HCT116 (cell line): ENCODE data around the gene FAM110A. TPM values are rescaled to one million over a fixed set of nuclear protein-coding genes. Genes with fewer than 3 reads are reported as not detected.

Experiments
- ATAC-seq: fragments of 200-7000 bp; cut with Tn5 transposase; 2 replicates; pipeline ENCODE4 v1.9.1; 2020; ENCODE audit warnings: mild to moderate bottlenecking, moderate library complexity
- BruUV-seq: library from RNA; stranded (reverse); fragments of 400-500 nt; replicated peaks from 2 replicates; lab custom pipeline; 2021; lab: Mats Ljungman, UMichigan
- CTCF ChIA-PET: fragments of 300-600 bp; sonication (Branson Sonifier 250); formaldehyde crosslinking; loops from one replicate; lab custom pipeline; 2021; ENCODE audit warnings: antibody characterized with exemption; lab: Charles Lee
- POLR2A ChIA-PET: fragments of 300-600, 350-600 bp; sonication (Branson Sonifier 250); formaldehyde crosslinking; loops from one replicate; lab custom pipeline; 2021; ENCODE audit warnings: antibody characterized with exemption; lab: Charles Lee
- RAD21 ChIA-PET, 2 experiments: fragments of 300-600 bp; sonication (Branson Sonifier 250); formaldehyde crosslinking; loops; one replicate each; lab custom pipeline; 2023; ENCODE audit warnings: low total read pairs in 2 of 2; ENCODE audit not compliant: uncharacterized antibody in 2 of 2, unreplicated experiment in 2 of 2, low non-redundant PET in 1 of 2; lab: Charles Lee
- DNase-seq: peaks from one replicate; pipeline ENCODE4 v3.0.0-alpha.2; 2010; ENCODE audit warnings: low read depth, low spot score
- H2AFZ ChIP-seq: fragments of 200-600 bp; shearing (Covaris generic), sonication (generic); 2 replicates; pipeline ENCODE4 v1.6.1; 2017; ENCODE audit warnings: low read depth, mixed run types, mixed read lengths, antibody characterized with exemption, low read length; ENCODE audit not compliant: poor library complexity, severe bottlenecking
- H3K27ac ChIP-seq: 2 replicates; pipeline ENCODE4 v1.5.1; 2012; ENCODE audit warnings: low read depth, low read length
- H3K27me3 ChIP-seq: fragments of 200-600 bp; sonication (generic); 2 replicates; pipeline ENCODE4 v1.6.1; 2016; ENCODE audit warnings: mixed run types, low read length, mixed read lengths; ENCODE audit not compliant: insufficient read depth
- H3K36me3 ChIP-seq, 2 experiments: fragments of 200-500 bp in 1 of 2; fragments of 200-600 bp in 1 of 2; sonication (Bioruptor generic) in 1 of 2; sonication (generic) in 1 of 2; 2 replicates each; pipeline versions ENCODE4 v1.5.1 to v1.6.1; 2014 to 2016; ENCODE audit warnings: low read length in 2 of 2, inconsistent platforms in 1 of 2, mixed read lengths in 1 of 2, mixed run types in 1 of 2; ENCODE audit not compliant: insufficient read depth in 2 of 2, control insufficient read depth in 1 of 2
- H3K4me1 ChIP-seq, 2 experiments: fragments of 200-600 bp in 1 of 2; sonication (generic) in 1 of 2; 2 replicates each; pipeline versions ENCODE4 v1.5.1 to v1.6.1; 2012 to 2017; ENCODE audit warnings: low read length in 2 of 2, inconsistent platforms in 1 of 2, mild to moderate bottlenecking in 1 of 2, mixed read lengths in 1 of 2, mixed run types in 1 of 2, moderate library complexity in 1 of 2; ENCODE audit not compliant: insufficient read depth in 2 of 2, control insufficient read depth in 1 of 2
- H3K4me2 ChIP-seq: fragments of 200-600 bp; sonication (generic); 2 replicates; pipeline ENCODE4 v1.6.1; 2017; ENCODE audit warnings: mixed run types, low read length, mixed read lengths
- H3K4me3 ChIP-seq, 2 experiments: fragments of 200-600 bp in 1 of 2; sonication (generic) in 1 of 2; replicated peaks in 1 of 2; 2 replicates each; pipeline ENCODE4 v1.5.1; 2011 to 2016; ENCODE audit warnings: low read length in 2 of 2, control low read depth in 1 of 2, low read depth in 1 of 2, mild to moderate bottlenecking in 1 of 2, mixed read lengths in 1 of 2, mixed run types in 1 of 2
- H3K79me2 ChIP-seq: fragments of 200-600 bp; sonication (generic); 2 replicates; pipeline ENCODE4 v1.6.1; 2017; ENCODE audit warnings: mild to moderate bottlenecking, mixed run types, low read length, moderate library complexity, mixed read lengths; ENCODE audit not compliant: insufficient read depth
- H3K9ac ChIP-seq: fragments of 200-600 bp; sonication (generic); 2 replicates; pipeline ENCODE4 v1.6.1; 2016; ENCODE audit warnings: low read length, mixed read lengths
- H3K9me2 ChIP-seq: fragments of 200-600 bp; sonication (generic), shearing (Covaris generic); 2 replicates; pipeline ENCODE4 v1.6.1; 2017; ENCODE audit warnings: mixed run types, mild to moderate bottlenecking, moderate library complexity; ENCODE audit not compliant: insufficient read depth
- H3K9me3 ChIP-seq, 2 experiments: fragments of 200-500 bp in 1 of 2; fragments of 200-600 bp in 1 of 2; sonication (Bioruptor generic) in 1 of 2; sonication (generic) in 1 of 2; 2 replicates each; pipeline ENCODE4 v1.6.1; 2014 to 2017; ENCODE audit warnings: low read length in 2 of 2, mixed read lengths in 2 of 2, inconsistent platforms in 1 of 2, low read depth in 1 of 2, mild to moderate bottlenecking in 1 of 2, mixed run types in 1 of 2, moderate library complexity in 1 of 2; ENCODE audit not compliant: control insufficient read depth in 1 of 2, insufficient read depth in 1 of 2
- H4K20me1 ChIP-seq: fragments of 200-600 bp; sonication (generic), shearing (Covaris generic); 2 replicates; pipeline ENCODE4 v1.6.1; 2017; ENCODE audit warnings: mixed run types, mild to moderate bottlenecking, moderate library complexity; ENCODE audit not compliant: insufficient read depth
- CBX3 ChIP-seq: IDR thresholded peaks from 2 replicates; pipeline ENCODE4 v1.6.1; 2012; ENCODE audit warnings: low read depth
- CEBPB ChIP-seq: IDR thresholded peaks from 2 replicates; pipeline ENCODE4 v1.6.1; 2012; ENCODE audit warnings: low read depth
- EGR1 ChIP-seq: IDR thresholded peaks from 2 replicates; pipeline ENCODE4 v1.6.1; 2012; ENCODE audit warnings: low read depth
- ELF1 ChIP-seq: IDR thresholded peaks from 2 replicates; pipeline ENCODE4 v1.6.1; 2012; ENCODE audit warnings: low read depth, borderline replicate concordance
- EZH2 ChIP-seq: fragments of 200-600 bp; sonication (generic); IDR thresholded peaks from 2 replicates; pipeline ENCODE4 v1.6.1; 2017; ENCODE audit warnings: antibody characterized with exemption, mixed run types
- EZH2phosphoT487 ChIP-seq: fragments of 200-600 bp; IDR thresholded peaks from 2 replicates; pipeline ENCODE4 v1.6.1; 2018; ENCODE audit warnings: antibody characterized with exemption, borderline replicate concordance
- FOSL1 ChIP-seq: IDR thresholded peaks from 2 replicates; pipeline ENCODE4 v1.6.1; 2012; ENCODE audit warnings: low read depth
- JUND ChIP-seq: IDR thresholded peaks from 2 replicates; pipeline ENCODE4 v1.6.1; 2012
- POLR2A ChIP-seq: IDR thresholded peaks from 2 replicates; pipeline ENCODE4 v1.7.0; 2011; ENCODE audit warnings: borderline replicate concordance; ENCODE audit not compliant: insufficient read depth, insufficient read length; ENCODE audit errors: extremely low read depth
- POLR2AphosphoS5 ChIP-seq: IDR thresholded peaks from 2 replicates; pipeline ENCODE4 v1.6.1; 2011; ENCODE audit warnings: mild to moderate bottlenecking, low read depth, low read length, moderate library complexity
- RAD21 ChIP-seq: IDR thresholded peaks from 2 replicates; pipeline ENCODE4 v1.6.1; 2012; ENCODE audit warnings: low read depth, mild to moderate bottlenecking
- SRF ChIP-seq: IDR thresholded peaks from 2 replicates; pipeline ENCODE4 v1.6.1; 2012; ENCODE audit warnings: low read depth
- YY1 ChIP-seq: IDR thresholded peaks from 2 replicates; pipeline ENCODE4 v1.6.1; 2011; ENCODE audit warnings: low read length, low read depth, moderate library complexity, mild to moderate bottlenecking; ENCODE audit not compliant: insufficient replicate concordance; ENCODE audit errors: extremely low read depth
- ZNF274 ChIP-seq: fragments of 200-500 bp; sonication (Bioruptor generic); IDR thresholded peaks from 2 replicates; pipeline ENCODE4 v1.6.1; 2014; ENCODE audit warnings: mild to moderate bottlenecking, low read depth, low read length, inconsistent platforms
- intact Hi-C: fragments of 100-400 bp; cut with micrococcal nuclease; formaldehyde crosslinking; loops from 2 replicates; pipeline ENCODE4 v1.10.0; 2022
- total RNA-seq: library from RNA; stranded (reverse); gene quantifications from one replicate; pipeline ENCODE4 v1.2.1, GENCODE V29; 2021; ENCODE audit not compliant: unreplicated experiment
- TF ChIP-seq, protein P1 (sequence below): IDR thresholded peaks from 2 replicates; pipeline ENCODE4 v1.6.1; 2012
- TF ChIP-seq, protein P2 (sequence below), 3 experiments: fragments of 200-600 bp in 1 of 3; sonication (generic) in 1 of 3; IDR thresholded peaks in 2 of 3; conservative IDR thresholded peaks in 1 of 3; 2 replicates each; pipeline ENCODE4 v1.5.1; 2012 to 2017; ENCODE audit warnings: low read depth in 2 of 3, low read length in 2 of 3, antibody characterized with exemption in 1 of 3, borderline replicate concordance in 1 of 3, control low read depth in 1 of 3, mild to moderate bottlenecking in 1 of 3, mixed read lengths in 1 of 3, mixed run types in 1 of 3, moderate library complexity in 1 of 3; ENCODE audit not compliant: insufficient read depth in 1 of 3
- TF ChIP-seq, protein P3 (sequence below): IDR thresholded peaks from 2 replicates; pipeline ENCODE4 v1.6.1; 2012; ENCODE audit warnings: low read depth

The FAM110A gene
- total RNA-seq, 1 experiment from 2014 or later, result 26.4 TPM

DNA sequence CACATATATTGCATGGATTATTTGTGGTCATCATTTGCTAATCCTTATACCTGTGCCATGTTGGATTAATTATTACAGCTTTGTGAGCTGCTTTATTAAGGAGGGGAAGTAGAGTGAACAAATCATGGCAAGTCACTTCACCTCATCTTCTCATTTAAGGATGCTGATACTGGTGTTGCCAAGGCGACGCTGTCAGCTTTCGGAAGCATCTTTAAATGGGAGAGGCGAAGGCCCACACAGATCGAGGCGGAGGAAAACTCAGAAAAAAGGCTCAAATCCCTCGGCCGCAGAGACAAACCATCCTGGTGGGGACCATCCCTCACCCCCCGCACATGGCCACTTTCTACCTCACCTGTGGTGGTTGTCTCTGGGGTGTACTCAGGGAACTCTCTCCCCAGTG is 34.8 kb downstream of the FAM110A start:
- H3K9ac ChIP-seq, result no peak overlapping the region
- BruUV-seq, result no TSS peak
- ChIA-PET CTCF (no interaction called here), RAD21 (no interaction called here), POLR2A (no interaction called here)
- TF ChIP-seq ELF1 (no peak), JUND (no peak), EGR1 (no peak), YY1 (no peak), RAD21 (no peak)
- intact Hi-C loops, result no loop called here
- H4K20me1 ChIP-seq, result no peaks in the 10 kb centered on the region; the same call in 1 of the 2 replicates
- H3K27me3 ChIP-seq, result peaks cover 18% of the 10 kb centered on the region; the same call in 1 of the 2 replicates
- no peak for ATAC-seq
- H3K9me3 ChIP-seq, result no peaks in the 10 kb centered on the region
- no peak for DNase-seq
- H3K4me2 ChIP-seq, result no peak overlapping the region
- H3K9me2 ChIP-seq, result no peaks in the 10 kb centered on the region
- no peak overlapping the region for H3K4me3 ChIP-seq
- H3K4me1 ChIP-seq, result no peaks in the 10 kb centered on the region
- H2AFZ ChIP-seq, result no peak overlapping the region
- H3K27ac ChIP-seq, result no peak overlapping the region
- no peaks in the 10 kb centered on the region for H3K36me3 ChIP-seq
- no peaks in the 10 kb centered on the region for H3K79me2 ChIP-seq

DNA sequence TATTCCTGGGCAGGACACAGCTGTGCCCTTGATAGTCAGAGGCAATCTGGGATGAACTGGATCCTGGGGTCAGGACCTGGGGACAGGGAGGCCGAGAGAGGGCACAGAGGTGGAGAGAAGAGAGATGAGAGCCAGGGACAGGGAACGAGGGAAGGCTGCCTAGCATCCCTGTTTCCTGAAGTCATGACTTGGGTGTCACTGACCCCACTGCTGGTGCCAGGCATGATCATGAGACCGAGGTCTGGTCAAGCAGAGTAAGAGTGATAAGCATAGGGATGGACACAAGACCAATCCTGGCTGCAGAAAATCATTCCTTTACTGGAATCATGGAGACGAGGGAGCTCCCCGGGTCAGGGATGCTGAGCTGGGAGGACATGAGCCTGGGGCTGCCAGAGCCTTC is 36.1 kb downstream of the FAM110A start:
- DNase-seq (no peak), ATAC-seq (no peak)
- intact Hi-C loops, result no loop called here
- Histone ChIP-seq H3K9ac (no peak overlapping the region), H3K27ac (no peak overlapping the region), H3K4me3 (no peak overlapping the region), H3K9me2 (no peaks in the 10 kb centered on the region), H3K79me2 (no peaks in the 10 kb centered on the region), H3K9me3 (no peaks in the 10 kb centered on the region), H3K36me3 (no peaks in the 10 kb centered on the region), H3K4me1 (no peaks in the 10 kb centered on the region; a peak in 1 of 4 replicates), H3K27me3 (peaks cover 18% of the 10 kb centered on the region; the same call in 1 of the 2 replicates), H4K20me1 (no peaks in the 10 kb centered on the region; the same call in 1 of the 2 replicates), H2AFZ (no peak overlapping the region), H3K4me2 (no peak overlapping the region)
- ChIA-PET CTCF (no interaction called here), RAD21 (no interaction called here), POLR2A (no interaction called here)
- no TSS peak for BruUV-seq
- TF ChIP-seq ZNF274 (no peak), POLR2A (no peak), CEBPB (no peak), CBX3 (no peak), FOSL1 (no peak), EZH2phosphoT487 (no peak), YY1 (no peak), EZH2 (no peak), EGR1 (no peak), SRF (no peak), POLR2AphosphoS5 (no peak), RAD21 (no peak)
- TF ChIP-seq, protein P1, sequence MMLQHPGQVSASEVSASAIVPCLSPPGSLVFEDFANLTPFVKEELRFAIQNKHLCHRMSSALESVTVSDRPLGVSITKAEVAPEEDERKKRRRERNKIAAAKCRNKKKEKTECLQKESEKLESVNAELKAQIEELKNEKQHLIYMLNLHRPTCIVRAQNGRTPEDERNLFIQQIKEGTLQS, result no peak
- TF ChIP-seq, protein P2, sequence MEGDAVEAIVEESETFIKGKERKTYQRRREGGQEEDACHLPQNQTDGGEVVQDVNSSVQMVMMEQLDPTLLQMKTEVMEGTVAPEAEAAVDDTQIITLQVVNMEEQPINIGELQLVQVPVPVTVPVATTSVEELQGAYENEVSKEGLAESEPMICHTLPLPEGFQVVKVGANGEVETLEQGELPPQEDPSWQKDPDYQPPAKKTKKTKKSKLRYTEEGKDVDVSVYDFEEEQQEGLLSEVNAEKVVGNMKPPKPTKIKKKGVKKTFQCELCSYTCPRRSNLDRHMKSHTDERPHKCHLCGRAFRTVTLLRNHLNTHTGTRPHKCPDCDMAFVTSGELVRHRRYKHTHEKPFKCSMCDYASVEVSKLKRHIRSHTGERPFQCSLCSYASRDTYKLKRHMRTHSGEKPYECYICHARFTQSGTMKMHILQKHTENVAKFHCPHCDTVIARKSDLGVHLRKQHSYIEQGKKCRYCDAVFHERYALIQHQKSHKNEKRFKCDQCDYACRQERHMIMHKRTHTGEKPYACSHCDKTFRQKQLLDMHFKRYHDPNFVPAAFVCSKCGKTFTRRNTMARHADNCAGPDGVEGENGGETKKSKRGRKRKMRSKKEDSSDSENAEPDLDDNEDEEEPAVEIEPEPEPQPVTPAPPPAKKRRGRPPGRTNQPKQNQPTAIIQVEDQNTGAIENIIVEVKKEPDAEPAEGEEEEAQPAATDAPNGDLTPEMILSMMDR (IDR thresholded peaks at IDR 0.05 in 2 of 3, conservative IDR thresholded peaks at IDR 0.05 in 1 of 3; ENCODE audit: borderline replicate concordance in 1 of 3, insufficient read depth in 1 of 3, low read depth in 2 of 3, low read length in 2 of 3), result no peak
- TF ChIP-seq, protein P3, sequence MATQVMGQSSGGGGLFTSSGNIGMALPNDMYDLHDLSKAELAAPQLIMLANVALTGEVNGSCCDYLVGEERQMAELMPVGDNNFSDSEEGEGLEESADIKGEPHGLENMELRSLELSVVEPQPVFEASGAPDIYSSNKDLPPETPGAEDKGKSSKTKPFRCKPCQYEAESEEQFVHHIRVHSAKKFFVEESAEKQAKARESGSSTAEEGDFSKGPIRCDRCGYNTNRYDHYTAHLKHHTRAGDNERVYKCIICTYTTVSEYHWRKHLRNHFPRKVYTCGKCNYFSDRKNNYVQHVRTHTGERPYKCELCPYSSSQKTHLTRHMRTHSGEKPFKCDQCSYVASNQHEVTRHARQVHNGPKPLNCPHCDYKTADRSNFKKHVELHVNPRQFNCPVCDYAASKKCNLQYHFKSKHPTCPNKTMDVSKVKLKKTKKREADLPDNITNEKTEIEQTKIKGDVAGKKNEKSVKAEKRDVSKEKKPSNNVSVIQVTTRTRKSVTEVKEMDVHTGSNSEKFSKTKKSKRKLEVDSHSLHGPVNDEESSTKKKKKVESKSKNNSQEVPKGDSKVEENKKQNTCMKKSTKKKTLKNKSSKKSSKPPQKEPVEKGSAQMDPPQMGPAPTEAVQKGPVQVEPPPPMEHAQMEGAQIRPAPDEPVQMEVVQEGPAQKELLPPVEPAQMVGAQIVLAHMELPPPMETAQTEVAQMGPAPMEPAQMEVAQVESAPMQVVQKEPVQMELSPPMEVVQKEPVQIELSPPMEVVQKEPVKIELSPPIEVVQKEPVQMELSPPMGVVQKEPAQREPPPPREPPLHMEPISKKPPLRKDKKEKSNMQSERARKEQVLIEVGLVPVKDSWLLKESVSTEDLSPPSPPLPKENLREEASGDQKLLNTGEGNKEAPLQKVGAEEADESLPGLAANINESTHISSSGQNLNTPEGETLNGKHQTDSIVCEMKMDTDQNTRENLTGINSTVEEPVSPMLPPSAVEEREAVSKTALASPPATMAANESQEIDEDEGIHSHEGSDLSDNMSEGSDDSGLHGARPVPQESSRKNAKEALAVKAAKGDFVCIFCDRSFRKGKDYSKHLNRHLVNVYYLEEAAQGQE, result no peak
